NCI-H446 (cell line): ENCODE measurements around the gene GOLGA1.
"Not testable (repeated sequence)": the region's sequence is repeated elsewhere in the genome, so short reads cannot be mapped to it uniquely, and the experiment has no call there.

ENCODE experiments used
- DNase-seq, 2 experiments: peaks; one replicate each; lab custom pipeline; 2025; lab: John Stamatoyannopoulos, UW

GOLGA1 gene

DNA sequence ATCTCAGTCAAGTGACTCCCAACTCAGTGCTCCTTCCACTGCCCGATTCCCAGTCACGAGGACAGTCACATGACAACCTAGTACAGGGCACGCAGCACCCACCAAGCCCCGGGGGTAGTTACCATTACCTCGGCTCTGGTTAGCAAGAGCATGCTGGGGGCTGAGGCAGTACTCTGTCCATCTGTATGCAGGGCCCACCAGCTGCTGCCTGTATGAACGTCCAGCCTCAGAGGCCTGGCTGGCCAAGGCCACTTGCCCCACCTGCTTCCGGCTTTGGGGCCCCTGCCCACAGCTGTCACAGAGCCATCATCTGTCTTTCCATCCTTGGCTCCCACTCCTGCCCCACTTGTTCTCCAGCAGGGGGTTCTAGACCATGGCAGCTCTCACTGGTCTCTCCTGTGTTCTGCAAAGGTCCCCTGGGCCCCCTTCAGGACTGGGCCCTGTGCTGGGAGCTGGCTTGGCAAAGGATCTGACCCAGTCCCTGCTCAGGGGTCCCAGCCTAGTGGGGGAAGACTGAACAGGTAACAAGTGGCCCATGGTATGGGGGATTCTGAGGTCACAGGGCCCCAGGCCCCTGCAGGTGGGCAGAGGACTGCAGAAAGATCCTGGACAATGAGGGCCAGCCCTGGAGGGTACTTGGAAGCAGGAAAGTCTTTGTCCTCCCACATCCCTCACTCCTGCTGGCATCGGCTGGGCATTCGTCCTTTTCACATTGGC is 82.4 kb downstream of the GOLGA1 start:
- DNase-seq, result no peak

DNA sequence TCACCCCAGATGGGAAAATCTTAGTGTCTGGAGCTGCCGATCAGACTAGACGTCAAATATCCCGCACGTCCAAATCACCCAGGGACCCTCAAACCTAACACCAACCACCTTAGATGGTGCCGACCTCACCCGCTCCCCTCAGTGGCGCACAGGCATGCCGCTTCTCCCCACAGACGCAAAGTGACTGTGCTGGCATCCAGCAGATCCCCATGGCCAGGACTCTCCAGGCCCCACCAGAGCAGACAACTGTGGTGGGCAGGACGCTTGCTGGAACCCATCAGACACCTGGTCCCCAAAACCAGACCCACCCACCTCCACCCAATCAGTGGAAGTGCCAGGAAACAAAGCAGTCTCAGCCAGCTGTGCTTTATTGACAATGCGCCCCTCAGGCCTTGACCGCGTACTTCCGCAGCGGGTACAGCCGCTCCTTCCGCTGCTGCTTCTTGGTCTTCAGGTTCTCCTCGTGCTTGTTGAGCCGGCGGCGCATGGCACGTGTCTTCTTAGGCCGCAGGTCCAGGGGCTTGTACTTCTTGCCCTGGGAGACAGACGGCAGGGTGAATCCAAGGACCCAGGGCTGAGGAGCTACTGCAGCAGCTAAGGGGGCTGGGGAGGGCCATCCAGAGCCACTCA is 83.2 kb downstream of the GOLGA1 start:
- DNase-seq, result no peak

DNA sequence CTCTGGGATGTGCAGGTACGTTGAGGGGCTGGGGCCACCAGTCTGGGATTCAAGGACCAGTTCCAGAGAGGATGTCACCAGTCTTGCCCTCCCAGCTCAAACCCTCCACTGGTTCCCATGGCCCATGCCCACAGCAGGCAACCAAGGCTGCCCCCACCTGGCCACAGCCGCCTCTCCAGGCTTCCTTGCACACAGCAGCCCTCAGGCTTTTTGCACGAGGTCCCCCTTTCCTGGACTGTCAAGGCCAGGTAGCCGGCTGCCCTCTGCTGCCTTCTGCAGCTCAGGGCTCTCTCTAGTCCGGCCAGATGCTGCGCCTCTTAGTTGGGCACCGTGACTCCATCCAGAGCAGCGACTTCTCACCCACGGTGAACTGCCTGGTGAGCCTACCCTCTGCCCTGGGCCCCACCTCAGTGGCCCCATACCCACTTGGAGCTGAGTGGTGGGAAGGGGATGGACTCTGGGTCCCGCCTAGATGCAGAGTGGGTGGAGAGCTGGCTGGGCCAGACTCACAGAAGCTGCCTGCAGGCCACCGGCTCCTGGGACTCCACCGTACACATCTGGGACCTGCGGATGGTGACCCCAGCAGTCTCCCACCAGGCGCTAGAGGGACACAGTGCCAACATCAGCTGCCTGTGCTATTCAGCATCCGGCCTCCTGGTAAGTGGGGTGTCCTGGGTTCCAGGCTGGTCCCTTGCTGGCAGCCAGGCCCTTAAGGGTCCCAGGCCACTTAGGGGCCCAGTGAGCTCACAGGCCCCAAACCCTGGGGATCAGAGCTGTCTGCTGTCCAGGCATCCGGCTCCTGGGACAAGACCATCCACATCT is 84.7 kb downstream of the GOLGA1 start:
- no peak for DNase-seq

GRCh38 chr9:124855566-124855943 is 85.3 kb downstream of the GOLGA1 start:
- DNase-seq, result no peak

DNA sequence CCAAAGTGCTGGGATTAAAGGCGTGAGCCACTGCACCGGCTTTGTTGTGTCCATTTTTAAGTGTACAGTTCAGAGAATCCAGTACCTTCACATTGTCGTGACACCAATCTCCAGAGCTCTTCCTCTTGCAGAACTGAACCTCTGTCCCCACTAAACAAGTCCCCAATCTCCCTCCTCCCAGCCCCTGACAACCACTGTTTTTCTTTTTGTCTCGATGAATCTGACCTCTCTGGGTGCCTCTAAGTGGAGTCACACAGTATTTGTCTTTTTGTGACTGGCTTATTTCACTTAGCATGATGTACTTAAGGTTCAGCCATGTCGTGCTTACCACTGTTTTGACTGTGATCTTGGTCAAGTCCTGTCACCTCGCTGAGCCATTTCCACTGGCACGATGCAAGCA is 86.1 kb downstream of the GOLGA1 start:
- DNase-seq, result no peak

GRCh38 chr9:124854161-124854560 is 86.7 kb downstream of the GOLGA1 start:
- DNase-seq, result no peak

DNA sequence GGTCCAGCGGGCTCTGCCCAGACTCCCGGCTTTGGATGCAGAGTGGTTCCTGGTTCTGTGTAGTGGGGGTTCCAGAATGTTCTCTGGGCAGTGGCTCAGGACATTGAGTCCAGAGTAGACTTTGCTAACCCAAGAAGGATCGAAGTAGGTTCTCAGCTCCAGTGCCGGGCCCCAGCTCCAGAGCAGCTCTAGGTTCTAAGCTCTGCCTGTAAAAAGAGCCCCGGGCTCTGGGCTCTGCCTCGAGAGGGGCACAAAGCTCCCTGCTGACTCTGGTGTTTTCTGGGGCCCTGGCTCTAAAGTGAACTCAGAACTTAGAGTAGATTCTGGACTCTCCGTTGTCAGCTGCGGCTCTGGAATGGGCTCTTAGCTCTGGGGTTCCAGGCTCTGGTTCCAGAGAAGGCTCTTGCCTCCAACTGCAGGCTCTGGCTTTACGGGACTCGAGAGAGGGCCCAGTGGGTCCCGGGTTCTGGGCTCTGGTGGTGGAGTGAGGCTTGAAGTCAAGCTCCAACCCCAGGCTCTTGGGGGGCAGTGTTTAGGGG is 87.2 kb downstream of the GOLGA1 start:
- DNase-seq, result no peak

DNA sequence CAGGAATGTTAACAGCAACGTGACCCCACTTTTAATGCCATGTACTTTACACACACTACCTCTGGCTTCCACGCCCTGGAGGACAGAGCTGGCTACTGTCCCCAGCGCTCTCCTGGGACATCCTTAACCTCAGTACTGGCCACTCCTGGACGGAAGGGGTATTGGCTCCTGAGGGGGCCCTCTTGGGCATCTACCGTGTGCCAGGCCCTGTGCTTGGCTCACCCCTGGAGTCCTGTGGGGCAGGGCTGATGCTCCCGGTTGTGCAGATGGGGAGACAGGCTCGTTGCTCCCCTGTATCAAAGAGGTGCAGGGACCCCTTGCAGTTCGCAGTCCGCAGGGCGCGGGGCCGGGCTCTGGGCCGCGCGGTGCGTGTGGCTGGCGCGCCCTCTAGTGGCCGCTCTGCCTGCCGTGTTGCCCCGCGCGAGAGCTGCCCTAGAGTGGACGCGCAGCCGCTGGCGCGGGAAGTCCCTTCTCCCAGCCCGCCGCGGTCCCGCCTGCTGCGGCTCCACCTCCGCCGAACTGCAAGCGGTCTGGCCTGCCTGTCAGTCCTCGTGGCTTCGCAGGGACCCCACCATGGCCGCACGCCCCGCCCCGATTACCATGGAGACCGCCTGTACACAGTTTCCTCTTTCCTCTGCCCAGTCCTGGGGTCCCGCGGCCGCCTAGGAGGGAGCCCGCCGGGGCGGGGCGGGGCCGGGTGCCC is 87.9 kb downstream of the GOLGA1 start, which contains the start of gene WDR38:
Gene WDR38 (plus strand): TSS at position 632 of the 703 bp plus-strand sequence. CDS start 72 bp downstream, outside the sequence.
- DNase-seq, result peak in 1 of 2 experiments; percentile 65

DNA sequence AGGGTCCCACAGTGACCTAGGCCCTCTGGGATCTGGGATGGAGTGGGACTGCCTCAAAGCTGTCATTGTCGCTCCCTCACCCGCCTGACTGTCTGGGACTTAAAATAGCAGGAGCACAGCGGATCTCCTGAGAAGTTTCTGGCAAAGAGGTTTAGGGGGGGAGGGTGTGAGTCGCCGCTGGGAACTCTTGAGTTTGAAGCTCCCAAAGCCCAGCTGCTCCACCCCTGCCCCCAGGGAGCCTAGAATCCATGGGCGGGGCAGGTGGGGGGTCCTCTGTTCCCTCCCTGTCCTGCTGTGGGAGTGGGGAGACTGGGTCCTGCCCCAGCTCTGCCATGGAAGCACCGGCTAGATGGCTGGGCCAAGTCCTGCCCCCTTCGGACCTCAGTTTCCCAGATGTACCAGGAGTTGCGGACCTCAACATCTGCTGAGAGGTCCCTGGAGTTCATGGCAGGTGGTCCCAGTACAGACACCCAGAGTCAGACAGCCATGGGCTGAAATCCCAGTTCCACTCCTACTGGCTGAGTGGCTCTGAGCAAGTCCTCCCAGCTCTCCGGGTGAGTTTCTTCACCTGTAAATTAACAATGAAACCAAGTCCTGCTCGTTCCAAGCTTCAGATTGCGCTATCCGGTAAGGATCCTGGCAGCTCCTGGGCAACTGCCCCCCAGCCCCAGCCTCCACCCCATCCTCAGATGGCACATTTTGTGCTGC is 88.6 kb downstream of the GOLGA1 start:
- no peak for DNase-seq

- DNase-seq, result no peak
Measured at GRCh38 chr9:124849801-124850200, 91.1 kb downstream of the GOLGA1 start.

GRCh38 chr9:124846969-124847368 is 93.9 kb downstream of the GOLGA1 start:
- DNase-seq, result no peak

- not testable (repeated sequence) for DNase-seq
Measured at GRCh38 chr9:124846467-124846866, 94.4 kb downstream of the GOLGA1 start.

- no peak for DNase-seq
Measured at GRCh38 chr9:124844291-124844690, 96.6 kb downstream of the GOLGA1 start.

DNA sequence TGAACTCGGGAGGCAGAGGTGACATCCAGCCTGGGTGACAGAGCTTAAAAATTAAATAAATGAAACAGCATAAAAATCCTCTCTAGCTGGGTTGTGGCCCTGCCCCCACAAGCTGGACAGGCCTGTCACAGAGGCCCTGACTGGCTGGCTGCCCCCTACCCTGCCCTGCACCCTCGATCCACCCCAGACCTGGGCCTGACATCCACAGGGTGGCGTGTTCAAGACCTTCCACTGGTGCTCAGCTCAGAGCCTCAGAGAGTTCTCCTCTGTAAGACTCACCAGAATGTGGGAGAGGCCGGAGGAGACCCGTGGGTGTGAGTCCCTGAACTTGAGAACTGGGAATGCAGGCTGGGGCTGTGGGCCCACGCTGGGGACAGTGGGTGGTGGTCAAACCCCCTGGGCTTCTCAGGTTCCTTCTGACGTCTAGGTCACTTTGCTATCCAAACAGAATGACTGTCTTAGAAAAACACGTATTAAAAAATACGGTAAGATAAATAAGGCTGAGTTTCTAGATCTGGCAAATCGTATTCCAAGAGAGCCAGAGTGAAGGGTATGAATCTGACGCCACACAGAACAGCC is 97.3 kb downstream of the GOLGA1 start:
- DNase-seq, result no peak

GRCh38 chr9:124841075-124841821 is 99.6 kb downstream of the GOLGA1 start:
- no peak for DNase-seq

DNA sequence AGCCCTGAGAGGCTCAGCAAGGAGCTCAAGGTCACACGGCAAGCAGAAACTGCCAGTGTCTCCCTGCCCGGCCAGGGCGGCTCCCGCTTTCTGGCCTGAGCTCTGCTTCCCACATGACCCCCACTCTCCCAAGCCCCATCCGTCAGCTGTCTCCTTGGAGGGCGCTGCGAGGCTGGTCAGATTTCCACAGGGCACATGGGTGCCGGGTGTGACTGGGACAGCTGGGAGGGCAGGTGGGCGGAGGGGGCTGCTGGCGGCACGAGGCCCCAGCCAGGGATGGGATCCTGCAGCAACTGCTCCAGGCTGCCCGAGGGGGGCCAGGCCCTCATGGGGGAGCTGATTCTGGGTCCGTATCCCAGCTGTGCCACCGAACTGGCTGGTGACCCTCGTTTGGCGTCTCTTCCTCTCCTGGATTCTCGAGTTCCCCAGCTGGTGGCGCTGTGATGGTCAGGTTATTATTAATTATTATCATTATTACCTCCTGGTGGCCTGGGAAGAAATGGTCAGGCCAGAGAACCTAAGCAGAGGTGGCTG is 100.5 kb downstream of the GOLGA1 start:
- DNase-seq, result no peak

DNA sequence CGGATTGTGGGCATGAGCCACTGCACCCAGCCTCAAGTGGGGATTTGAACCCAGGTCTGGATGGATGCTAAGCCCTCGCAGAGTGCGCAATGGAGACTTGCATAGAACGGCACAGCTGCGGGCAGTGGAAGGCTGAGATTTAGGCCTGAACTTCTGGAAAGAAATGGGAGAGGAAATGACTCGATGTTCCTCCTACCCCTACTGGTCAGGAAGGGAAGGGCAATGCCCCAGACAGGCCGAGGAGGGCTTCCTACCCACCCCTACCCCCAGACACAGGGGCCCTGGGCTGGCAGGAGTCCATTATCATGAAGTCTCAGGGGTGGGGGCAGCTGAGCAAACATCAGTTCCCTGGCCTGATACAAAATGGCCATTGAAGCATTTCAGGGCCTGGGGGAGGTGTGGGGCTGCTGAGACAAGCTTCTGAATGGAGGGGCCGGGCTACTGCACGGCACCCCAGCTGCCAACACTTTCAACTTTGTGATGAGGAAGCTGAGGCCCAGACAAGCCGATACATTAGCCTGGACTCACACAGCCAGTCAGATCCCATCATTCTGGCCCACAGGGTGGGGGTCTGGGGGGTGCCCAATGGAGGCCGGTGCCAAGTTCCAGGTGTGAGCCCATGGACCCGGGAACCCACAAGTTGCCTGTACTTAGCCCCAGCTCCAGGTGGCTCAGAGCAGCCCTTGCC is 101.1 kb downstream of the GOLGA1 start:
- DNase-seq, result no peak

GRCh38 chr9:124838567-124839275 is 102.2 kb downstream of the GOLGA1 start:
- not testable (repeated sequence) for DNase-seq

- DNase-seq, result not testable (repeated sequence)
Measured at GRCh38 chr9:124838132-124838531, 102.8 kb downstream of the GOLGA1 start.
